GM23338 (cell line): ENCODE results near the gene HMOX2. TPM values are rescaled to one million over a fixed set of nuclear protein-coding genes. Genes with fewer than 3 reads are reported as not detected.

Source experiments
- ATAC-seq: fragments of 200-7000 bp; cut with Tn5 transposase; 3 replicates; pipeline ENCODE4 v1.9.1; 2020
- DNase-seq: peaks from one replicate; pipeline ENCODE4 v3.0.0-alpha.2; 2015; ENCODE audit warnings: low spot score
- H2AFZ ChIP-seq: fragments of 200-600 bp; sonication (generic); 2 replicates; pipeline ENCODE4 v1.8.0; 2016; ENCODE audit warnings: antibody characterized with exemption, mild to moderate bottlenecking, moderate library complexity
- H3F3A ChIP-seq: fragments of 200-600 bp; sonication (generic); replicated peaks from 2 replicates; pipeline ENCODE4 v1.8.0; 2017; ENCODE audit warnings: antibody characterized with exemption, mixed run types, low read depth
- H3K27ac ChIP-seq: fragments of 200-600 bp; sonication (generic); 2 replicates; pipeline ENCODE4 v1.6.1; 2016; ENCODE audit warnings: low read depth
- H3K27me3 ChIP-seq: fragments of 200-600 bp; sonication (generic); 2 replicates; pipeline ENCODE4 v1.8.0; 2016; ENCODE audit warnings: mild to moderate bottlenecking, mixed run types, moderate library complexity; ENCODE audit not compliant: insufficient read depth
- H3K36me3 ChIP-seq: fragments of 200-600 bp; sonication (generic); 2 replicates; pipeline ENCODE4 v1.8.0; 2016; ENCODE audit warnings: mild to moderate bottlenecking; ENCODE audit not compliant: insufficient read depth
- H3K4me1 ChIP-seq: fragments of 200-600 bp; sonication (generic); 2 replicates; pipeline ENCODE4 v1.8.0; 2016; ENCODE audit warnings: mild to moderate bottlenecking, moderate library complexity; ENCODE audit not compliant: insufficient read depth
- H3K4me2 ChIP-seq: fragments of 200-600 bp; sonication (generic); 2 replicates; pipeline ENCODE4 v1.7.1; 2017; ENCODE audit warnings: mixed run types
- H3K4me3 ChIP-seq: fragments of 200-600 bp; sonication (generic); 2 replicates; pipeline ENCODE4 v1.6.1; 2016; ENCODE audit warnings: mixed run types
- H3K79me2 ChIP-seq: fragments of 200-600 bp; sonication (generic); replicated peaks from 2 replicates; pipeline ENCODE4 v1.8.0; 2017; ENCODE audit warnings: mild to moderate bottlenecking; ENCODE audit not compliant: insufficient read depth
- H3K9me2 ChIP-seq: fragments of 200-600 bp; sonication (generic); 2 replicates; pipeline ENCODE4 v1.8.0; 2017; ENCODE audit not compliant: insufficient read depth
- H4K20me1 ChIP-seq: fragments of 200-600 bp; sonication (generic); replicated peaks from 2 replicates; pipeline ENCODE4 v1.8.0; 2017; ENCODE audit warnings: mild to moderate bottlenecking; ENCODE audit not compliant: insufficient read depth
- H3K27ac Mint-ChIP-seq: 2 replicates; pipeline ENCODE4 v1.8.0; 2020; ENCODE audit warnings: inconsistent platforms, mild to moderate bottlenecking, moderate library complexity, mixed read lengths
- H3K27me3 Mint-ChIP-seq: 3 replicates; pipeline ENCODE4 v1.8.0; 2022; ENCODE audit warnings: low read depth, mild to moderate bottlenecking, moderate library complexity, mixed read lengths, inconsistent platforms; ENCODE audit not compliant: insufficient read depth, poor library complexity
- H3K36me3 Mint-ChIP-seq: 3 replicates; pipeline ENCODE4 v1.8.0; 2021; ENCODE audit warnings: low read depth, mild to moderate bottlenecking, inconsistent platforms, moderate library complexity, mixed read lengths
- H3K4me1 Mint-ChIP-seq: 3 replicates; pipeline ENCODE4 v1.8.0; 2020; ENCODE audit warnings: mild to moderate bottlenecking, inconsistent platforms, mixed read lengths
- H3K4me3 Mint-ChIP-seq: 3 replicates; pipeline ENCODE4 v1.8.0; 2021; ENCODE audit warnings: moderate library complexity, mild to moderate bottlenecking, inconsistent platforms, mixed read lengths
- H3K9me3 Mint-ChIP-seq: 3 replicates; pipeline ENCODE4 v1.8.0; 2020; ENCODE audit warnings: moderate library complexity, mild to moderate bottlenecking, inconsistent platforms, mixed read lengths
- CREB1 ChIP-seq: fragments of 250-450 bp; sonication (Bioruptor Pico); IDR thresholded peaks from 2 replicates; pipeline ENCODE4 v1.5.0; 2020; ENCODE audit warnings: low read depth, mild to moderate bottlenecking, moderate library complexity
- EZH2 ChIP-seq: fragments of 200-600 bp; sonication (generic); IDR thresholded peaks from one replicate; pipeline ENCODE4 v1.8.0; 2017; ENCODE audit warnings: antibody characterized with exemption, mild to moderate bottlenecking, low read depth; ENCODE audit not compliant: unreplicated experiment
- EZH2phosphoT487 ChIP-seq: fragments of 200-600 bp; sonication (generic); IDR thresholded peaks from one replicate; pipeline ENCODE4 v1.8.1; 2018; ENCODE audit warnings: antibody characterized with exemption; ENCODE audit not compliant: unreplicated experiment
- JUNB ChIP-seq: IDR thresholded peaks from one replicate; pipeline ENCODE4 v1.6.1; 2016; ENCODE audit warnings: antibody characterized with exemption; ENCODE audit not compliant: unreplicated experiment
- NANOG ChIP-seq: IDR thresholded peaks from 2 replicates; pipeline ENCODE4 v1.6.1; 2016; ENCODE audit warnings: antibody characterized with exemption, borderline replicate concordance
- POLR2AphosphoS5 ChIP-seq: IDR thresholded peaks from 2 replicates; pipeline ENCODE4 v1.6.1; 2016; ENCODE audit warnings: antibody characterized with exemption, low read depth
- REST ChIP-seq: IDR thresholded peaks from one replicate; pipeline ENCODE4 v1.6.1; 2018; ENCODE audit warnings: antibody characterized with exemption; ENCODE audit not compliant: unreplicated experiment
- STAT1 ChIP-seq: IDR thresholded peaks from one replicate; pipeline ENCODE4 v1.6.1; 2016; ENCODE audit warnings: antibody characterized with exemption; ENCODE audit not compliant: unreplicated experiment
- ZNF331 ChIP-seq: fragments of 250-450 bp; sonication (Bioruptor Pico); IDR thresholded peaks from 2 replicates; pipeline ENCODE4 v1.5.0; 2020; ENCODE audit warnings: low read depth, mild to moderate bottlenecking, moderate library complexity
- polyA plus RNA-seq: library from polyadenylated mRNA; unstranded; fragments of >200 nt; fragmentation: Nextera tagmentation; extraction: Ambion mirVana; gene quantifications from 2 replicates; pipeline ENCODE4 v1.2.1, GENCODE V29; 2016
- total RNA-seq: library from RNA; depleted of rRNA; stranded (reverse); fragments of >200 nt; shearing (Covaris generic); gene quantifications from 2 replicates; pipeline ENCODE4 v1.2.3, GENCODE V29; 2014
- TF ChIP-seq, protein P1 (sequence below), 2 experiments: fragments of 200-600 bp in 1 of 2; sonication (generic) in 1 of 2; conservative IDR thresholded peaks; 2 replicates each; pipeline versions ENCODE4 v1.5.1 to v1.6.1; 2016 to 2017; ENCODE audit warnings: antibody characterized with exemption in 2 of 2, low read depth in 2 of 2, mild to moderate bottlenecking in 2 of 2, moderate library complexity in 1 of 2
- TF ChIP-seq, protein P2 (sequence below): IDR thresholded peaks from 2 replicates; pipeline ENCODE4 v1.6.1; 2016; ENCODE audit warnings: antibody characterized with exemption

HMOX2 gene
- total and polyA plus RNA-seq, 2 experiments from 2014 or later: 33.0 to 38.1 TPM

GRCh38 chr16:4498546-4499195 is 22.5 kb downstream of the HMOX2 start:
- DNase-seq (no peak), ATAC-seq (no peak)
- H3K4me3 Mint-ChIP-seq: no peak overlapping the region
- TF ChIP-seq, protein P1, sequence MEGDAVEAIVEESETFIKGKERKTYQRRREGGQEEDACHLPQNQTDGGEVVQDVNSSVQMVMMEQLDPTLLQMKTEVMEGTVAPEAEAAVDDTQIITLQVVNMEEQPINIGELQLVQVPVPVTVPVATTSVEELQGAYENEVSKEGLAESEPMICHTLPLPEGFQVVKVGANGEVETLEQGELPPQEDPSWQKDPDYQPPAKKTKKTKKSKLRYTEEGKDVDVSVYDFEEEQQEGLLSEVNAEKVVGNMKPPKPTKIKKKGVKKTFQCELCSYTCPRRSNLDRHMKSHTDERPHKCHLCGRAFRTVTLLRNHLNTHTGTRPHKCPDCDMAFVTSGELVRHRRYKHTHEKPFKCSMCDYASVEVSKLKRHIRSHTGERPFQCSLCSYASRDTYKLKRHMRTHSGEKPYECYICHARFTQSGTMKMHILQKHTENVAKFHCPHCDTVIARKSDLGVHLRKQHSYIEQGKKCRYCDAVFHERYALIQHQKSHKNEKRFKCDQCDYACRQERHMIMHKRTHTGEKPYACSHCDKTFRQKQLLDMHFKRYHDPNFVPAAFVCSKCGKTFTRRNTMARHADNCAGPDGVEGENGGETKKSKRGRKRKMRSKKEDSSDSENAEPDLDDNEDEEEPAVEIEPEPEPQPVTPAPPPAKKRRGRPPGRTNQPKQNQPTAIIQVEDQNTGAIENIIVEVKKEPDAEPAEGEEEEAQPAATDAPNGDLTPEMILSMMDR (conservative IDR thresholded peaks at IDR 0.05; ENCODE audit: low read depth in 2 of 2): no peak
- TF ChIP-seq STAT1 (no peak), NANOG (no peak), POLR2AphosphoS5 (no peak), CREB1 (CRISPR knock-in tag) (no peak), ZNF331 (CRISPR knock-in tag) (no peak)
- H3K27me3 Mint-ChIP-seq: peaks cover 5% of the 10 kb centered on the region
- Histone ChIP-seq H3K9me2 (no peaks in the 10 kb centered on the region), H3K4me3 (no peak overlapping the region), H3F3A (0 out of 2 replicates have a peak, but pooled peaks cover 3% of the 10 kb centered on the region), H2AFZ (no peak overlapping the region), H3K36me3 (no peaks in the 10 kb centered on the region), H3K27me3 (no peaks in the 10 kb centered on the region), H4K20me1 (peaks cover 2% of the 10 kb centered on the region; the same call in 1 of the 2 replicates), H3K27ac (no peak overlapping the region), H3K4me2 (no peak overlapping the region), H3K79me2 (peaks cover 23% of the 10 kb centered on the region; the same call in 1 of the 2 replicates), H3K4me1 (peaks cover 5% of the 10 kb centered on the region; the same call in 1 of the 2 replicates)
- no peaks in the 10 kb centered on the region for H3K9me3 Mint-ChIP-seq
- 0 out of 3 replicates have a peak, but pooled peaks cover 3% of the 10 kb centered on the region for H3K36me3 Mint-ChIP-seq
- peaks cover 18% of the 10 kb centered on the region for H3K4me1 Mint-ChIP-seq
- H3K27ac Mint-ChIP-seq: no peak overlapping the region

GRCh38 chr16:4499196-4499555 is 23.0 kb downstream of the HMOX2 start:
- Histone ChIP-seq H3K36me3 (no peaks in the 10 kb centered on the region), H3K4me3 (no peak overlapping the region), H3K9me2 (no peaks in the 10 kb centered on the region), H2AFZ (no peak overlapping the region), H3F3A (0 out of 2 replicates have a peak, but pooled peaks cover 3% of the 10 kb centered on the region), H3K27ac (no peak overlapping the region), H3K27me3 (no peaks in the 10 kb centered on the region), H3K4me1 (peaks cover 5% of the 10 kb centered on the region; the same call in 1 of the 2 replicates), H4K20me1 (peaks cover 2% of the 10 kb centered on the region; the same call in 1 of the 2 replicates), H3K4me2 (no peak overlapping the region), H3K79me2 (peaks cover 23% of the 10 kb centered on the region; the same call in 1 of the 2 replicates)
- peaks cover 18% of the 10 kb centered on the region for H3K4me1 Mint-ChIP-seq
- no peak overlapping the region for H3K27ac Mint-ChIP-seq
- H3K36me3 Mint-ChIP-seq: 0 out of 3 replicates have a peak, but pooled peaks cover 3% of the 10 kb centered on the region
- TF ChIP-seq ZNF331 (CRISPR knock-in tag): no peak
- no peak for TF ChIP-seq STAT1
- TF ChIP-seq NANOG: no peak
- TF ChIP-seq, protein P2, sequence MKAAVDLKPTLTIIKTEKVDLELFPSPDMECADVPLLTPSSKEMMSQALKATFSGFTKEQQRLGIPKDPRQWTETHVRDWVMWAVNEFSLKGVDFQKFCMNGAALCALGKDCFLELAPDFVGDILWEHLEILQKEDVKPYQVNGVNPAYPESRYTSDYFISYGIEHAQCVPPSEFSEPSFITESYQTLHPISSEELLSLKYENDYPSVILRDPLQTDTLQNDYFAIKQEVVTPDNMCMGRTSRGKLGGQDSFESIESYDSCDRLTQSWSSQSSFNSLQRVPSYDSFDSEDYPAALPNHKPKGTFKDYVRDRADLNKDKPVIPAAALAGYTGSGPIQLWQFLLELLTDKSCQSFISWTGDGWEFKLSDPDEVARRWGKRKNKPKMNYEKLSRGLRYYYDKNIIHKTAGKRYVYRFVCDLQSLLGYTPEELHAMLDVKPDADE: no peak
- no peak for TF ChIP-seq EZH2
- no peak for TF ChIP-seq EZH2phosphoT487
- TF ChIP-seq JUNB: no peak
- no peak for TF ChIP-seq REST
- TF ChIP-seq POLR2AphosphoS5: no peak
- DNase-seq: no peak
- no peaks in the 10 kb centered on the region for H3K9me3 Mint-ChIP-seq
- H3K27me3 Mint-ChIP-seq: peaks cover 8% of the 10 kb centered on the region
- ATAC-seq: no peak
- no peak overlapping the region for H3K4me3 Mint-ChIP-seq
